T-helper 22 cell (primary cell): ENCODE measurements around the gene CCND2.

ENCODE experiments used
- DNase-seq: peaks from one replicate; pipeline ENCODE4 v3.0.0-alpha.2; 2020; ENCODE audit warnings: low read depth

The CCND2 gene

DNA sequence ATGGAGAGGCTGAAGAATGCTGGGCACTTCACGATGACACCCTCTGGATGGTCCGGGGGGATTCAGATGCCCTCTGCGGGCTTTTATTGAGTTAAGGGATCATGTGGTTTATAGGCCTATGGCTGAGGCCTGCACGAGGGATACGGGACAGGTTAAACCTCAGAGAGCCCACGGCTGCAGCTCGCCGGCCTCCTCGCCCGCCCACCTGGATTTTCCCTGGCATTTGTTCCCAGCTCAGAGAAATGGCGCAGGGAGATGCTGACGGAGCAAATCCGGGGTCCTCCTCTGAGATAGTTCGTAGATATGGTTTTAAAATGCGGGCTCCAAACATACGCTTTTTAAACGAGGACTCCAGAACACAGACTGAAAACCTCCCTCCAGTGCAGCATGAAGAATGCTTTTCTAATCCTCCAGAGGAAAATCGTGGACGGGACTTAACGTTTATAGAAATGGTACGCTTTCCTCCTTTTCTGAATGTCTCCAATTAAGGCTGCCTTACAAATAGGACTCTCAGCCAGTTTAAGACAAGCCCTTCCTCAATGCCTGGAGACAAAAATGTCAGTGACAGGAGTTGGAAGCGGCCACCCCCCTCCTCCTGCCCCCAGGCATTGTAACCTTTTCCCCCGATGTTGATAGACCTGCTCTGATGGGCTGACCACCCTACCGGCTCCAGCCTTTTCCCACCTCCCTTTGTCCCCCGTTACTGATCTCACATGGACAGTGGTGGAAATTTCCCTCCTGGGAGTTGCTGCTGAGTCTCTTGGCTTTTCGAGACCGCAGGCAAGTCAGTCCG lies 16.6 kb downstream of the CCND2 start:
- DNase-seq = no peak

DNA sequence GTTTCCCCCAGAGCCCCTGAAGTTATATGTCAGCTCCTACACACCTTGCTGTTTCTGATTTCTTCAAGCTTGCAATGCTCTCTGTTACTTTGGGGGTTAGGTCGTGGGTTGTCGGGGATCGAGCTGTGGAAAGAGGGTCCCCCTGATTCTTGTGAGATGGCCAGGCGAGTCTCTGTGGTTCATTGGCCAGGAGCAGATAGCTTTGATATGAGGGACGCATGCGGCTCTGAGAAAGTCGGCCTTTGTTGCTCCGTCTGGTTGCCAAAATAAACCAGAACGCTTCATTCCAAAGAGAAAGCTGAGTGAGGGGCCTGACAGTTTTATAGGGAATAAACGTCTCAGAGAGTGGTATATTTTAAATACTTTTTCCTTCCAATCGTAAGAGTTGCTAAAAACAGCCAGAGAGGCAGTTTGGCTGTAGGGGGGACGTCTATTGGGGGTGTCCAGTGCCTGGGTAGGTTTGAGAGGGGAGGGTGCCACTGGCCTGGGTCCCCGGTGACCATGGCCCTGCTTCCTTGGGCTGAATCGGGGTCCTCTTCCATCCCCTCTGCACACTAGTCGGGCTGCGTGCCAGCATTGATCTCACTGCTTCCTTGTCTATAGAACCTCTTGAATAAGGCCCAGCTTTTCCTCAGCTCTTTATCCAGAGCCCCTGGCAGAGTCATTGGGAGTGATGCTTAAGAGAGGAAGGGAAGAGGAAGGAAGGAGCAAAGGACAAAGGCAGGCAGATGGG lies 18.9 kb downstream of the CCND2 start:
- DNase-seq = no peak

DNA sequence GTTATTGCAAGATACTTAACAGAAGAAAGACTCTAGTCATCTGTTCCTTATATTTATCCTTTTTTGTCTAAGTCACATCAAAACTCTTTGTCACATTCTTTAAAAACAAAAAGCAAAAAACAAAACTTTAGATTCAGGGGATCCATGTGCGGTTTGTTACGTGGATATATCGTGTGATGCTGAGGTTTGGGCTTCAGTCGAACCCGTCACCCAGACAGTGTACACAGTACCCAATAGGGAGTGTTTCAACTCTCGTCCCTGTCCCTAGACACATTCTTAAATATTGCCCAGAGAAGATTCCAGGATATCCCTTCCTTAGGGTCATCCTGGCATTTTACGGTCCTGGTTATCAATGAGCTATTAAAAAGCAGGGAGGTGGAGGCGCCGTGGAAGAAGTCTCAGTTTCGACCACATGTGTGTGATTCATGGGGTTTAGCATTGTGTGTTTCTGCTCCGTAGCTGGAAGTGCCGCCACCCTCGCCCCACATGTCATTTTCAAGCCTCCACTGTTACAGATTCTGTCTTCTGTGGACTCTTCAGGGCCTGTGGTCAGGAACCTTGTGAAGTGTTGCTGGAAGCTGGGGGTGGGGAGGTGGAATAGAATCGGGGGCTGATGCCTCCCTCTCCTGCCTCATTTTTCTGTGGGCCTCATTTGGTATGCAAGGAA lies 19.9 kb downstream of the CCND2 start:
- no peak for DNase-seq

DNA sequence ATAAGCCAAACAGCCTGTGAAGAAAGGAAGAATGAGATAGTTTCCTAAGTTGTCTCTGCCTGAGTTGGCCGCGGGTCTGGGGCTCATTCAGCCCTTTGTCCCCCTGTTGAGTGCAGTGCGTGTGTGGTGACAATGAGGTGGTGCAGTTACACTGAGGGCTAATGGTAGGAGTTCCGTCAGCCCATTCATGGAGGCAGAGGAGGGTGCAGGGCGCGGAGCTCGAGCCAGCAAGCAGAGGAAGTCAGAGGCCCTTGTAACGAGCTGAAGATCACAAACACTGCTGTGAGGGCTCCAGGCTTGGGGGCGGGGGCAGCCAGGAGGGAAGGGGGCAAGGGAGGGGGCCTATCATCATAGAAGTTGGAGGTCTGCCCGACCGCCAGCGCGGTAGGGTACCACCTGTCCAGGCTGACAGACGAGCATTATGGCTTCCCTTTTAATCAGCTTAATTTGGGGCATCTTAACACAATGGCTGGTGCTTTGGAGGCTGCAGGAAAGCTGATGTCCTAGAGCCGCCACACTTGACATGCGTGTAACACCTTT lies 20.5 kb downstream of the CCND2 start:
- DNase-seq = no peak

DNA sequence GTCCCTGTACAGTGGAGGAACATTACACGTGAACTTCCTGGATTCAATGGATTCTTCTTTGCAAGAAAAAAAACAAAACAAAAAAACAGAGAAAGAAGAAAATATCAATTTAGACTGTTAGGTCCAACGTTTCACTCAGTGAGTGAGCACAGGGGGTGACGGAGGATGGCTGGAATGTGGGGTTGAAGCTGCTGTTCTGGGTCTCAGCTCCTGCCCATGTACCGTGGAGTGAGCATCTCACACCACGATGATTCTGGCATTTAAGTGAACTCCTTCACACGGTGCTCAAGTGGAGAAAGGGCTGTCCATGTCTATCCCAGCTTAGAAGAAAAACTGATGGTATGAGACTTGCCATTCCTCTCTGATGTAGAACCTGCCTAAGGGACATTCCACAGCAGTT lies 23.2 kb downstream of the CCND2 start:
- no peak for DNase-seq

DNA sequence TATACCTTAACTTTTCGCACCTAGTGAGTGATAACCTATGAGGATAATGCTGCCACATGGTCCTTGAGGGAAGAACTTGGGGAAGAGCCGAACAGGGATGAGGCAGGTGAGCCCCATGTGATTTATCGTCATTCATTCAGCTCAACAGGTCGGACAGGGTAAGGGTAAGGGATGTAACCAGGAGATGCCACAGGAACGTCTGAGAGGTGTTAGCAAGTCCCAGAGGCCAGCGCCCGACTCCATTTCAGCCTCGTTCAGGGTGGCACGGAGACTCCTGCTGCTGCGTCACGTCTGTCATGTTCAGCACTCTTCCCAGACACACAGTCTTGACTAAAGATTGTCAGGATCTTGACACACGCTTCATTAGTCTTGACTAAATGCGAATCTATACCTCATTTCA lies 24.1 kb downstream of the CCND2 start:
- DNase-seq = no peak

DNA sequence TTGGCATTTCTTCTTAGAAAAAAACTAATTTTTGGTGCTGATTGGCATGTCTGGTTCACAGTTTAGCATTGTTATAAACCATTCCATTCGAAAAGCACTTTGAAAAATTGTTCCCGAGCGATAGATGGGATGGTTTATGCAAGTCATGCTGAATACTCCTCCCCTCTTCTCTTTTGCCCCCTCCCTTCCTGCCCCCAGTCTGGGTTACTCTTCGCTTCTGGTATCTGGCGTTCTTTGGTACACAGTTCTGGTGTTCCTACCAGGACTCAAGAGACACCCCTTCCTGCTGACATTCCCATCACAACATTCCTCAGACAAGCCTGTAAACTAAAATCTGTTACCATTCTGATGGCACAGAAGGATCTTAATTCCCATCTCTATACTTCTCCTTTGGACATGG lies 27.3 kb downstream of the CCND2 start:
- no peak for DNase-seq

DNA sequence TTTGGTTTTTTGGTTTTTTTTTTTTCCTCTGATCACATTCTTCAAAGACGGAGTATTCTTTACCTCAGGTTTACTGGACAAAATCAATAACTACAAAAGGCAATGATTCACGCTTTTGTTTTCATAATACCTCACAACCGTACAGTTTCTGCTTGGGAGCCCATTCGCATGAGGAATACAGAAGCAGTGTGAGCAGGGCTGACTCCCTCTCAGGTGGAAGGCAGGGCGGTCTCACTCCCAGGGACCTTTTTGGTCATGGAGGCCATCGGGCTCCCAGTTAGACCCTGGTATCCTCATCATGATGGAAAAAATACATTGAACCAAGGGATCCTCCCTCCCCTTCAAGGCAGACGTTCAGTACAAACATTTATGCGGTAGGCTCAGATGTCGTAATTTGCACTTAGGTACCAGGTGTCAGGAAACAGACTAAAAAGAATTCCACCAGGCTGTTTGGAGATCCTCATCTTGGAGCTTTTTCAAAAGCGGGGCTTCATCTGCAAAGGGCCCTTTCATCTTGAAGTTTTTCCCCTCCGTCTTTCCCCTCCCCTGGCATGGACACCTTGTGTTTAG lies 28.5 kb downstream of the CCND2 start:
- no peak for DNase-seq

DNA sequence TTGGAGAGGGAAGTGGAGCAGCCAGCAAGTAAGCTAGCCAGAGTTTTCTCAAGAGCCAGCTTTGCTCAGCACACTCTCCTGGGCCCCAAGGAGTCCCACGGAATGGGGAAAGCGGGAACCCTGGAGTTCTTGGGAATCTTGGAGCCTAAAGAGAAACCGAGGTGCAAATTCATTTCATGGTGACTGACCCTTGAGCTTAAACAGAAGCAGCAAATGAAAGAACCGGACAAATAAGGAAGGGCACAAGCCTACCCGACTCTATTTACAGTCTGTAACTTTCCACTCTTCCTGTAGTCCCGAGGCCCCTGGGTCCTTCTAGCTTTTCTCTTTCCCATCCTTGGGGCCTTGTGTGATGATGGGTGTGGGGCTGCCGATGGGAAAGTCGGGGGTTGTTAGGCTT lies 29.3 kb downstream of the CCND2 start:
- DNase-seq = no peak

DNA sequence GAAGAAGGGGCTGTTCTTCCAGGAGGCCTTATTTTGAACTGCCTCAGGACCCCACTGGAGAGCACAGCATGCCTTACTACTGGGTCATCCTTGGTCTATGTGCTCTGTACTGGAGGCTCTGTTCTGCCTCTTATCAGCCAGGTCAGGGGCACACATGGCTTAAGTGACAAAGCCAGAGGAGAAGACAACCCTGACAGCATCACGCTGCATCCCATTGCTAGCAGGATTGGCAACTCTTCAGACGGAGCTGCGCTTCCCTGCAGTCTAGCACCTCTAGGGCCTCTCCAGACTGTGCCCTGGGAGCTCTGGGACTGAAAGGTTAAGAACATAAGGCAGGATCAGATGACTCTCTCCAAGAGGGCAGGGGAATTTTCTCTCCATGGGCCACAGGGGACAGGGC lies 30.2 kb downstream of the CCND2 start:
- no peak for DNase-seq

DNA sequence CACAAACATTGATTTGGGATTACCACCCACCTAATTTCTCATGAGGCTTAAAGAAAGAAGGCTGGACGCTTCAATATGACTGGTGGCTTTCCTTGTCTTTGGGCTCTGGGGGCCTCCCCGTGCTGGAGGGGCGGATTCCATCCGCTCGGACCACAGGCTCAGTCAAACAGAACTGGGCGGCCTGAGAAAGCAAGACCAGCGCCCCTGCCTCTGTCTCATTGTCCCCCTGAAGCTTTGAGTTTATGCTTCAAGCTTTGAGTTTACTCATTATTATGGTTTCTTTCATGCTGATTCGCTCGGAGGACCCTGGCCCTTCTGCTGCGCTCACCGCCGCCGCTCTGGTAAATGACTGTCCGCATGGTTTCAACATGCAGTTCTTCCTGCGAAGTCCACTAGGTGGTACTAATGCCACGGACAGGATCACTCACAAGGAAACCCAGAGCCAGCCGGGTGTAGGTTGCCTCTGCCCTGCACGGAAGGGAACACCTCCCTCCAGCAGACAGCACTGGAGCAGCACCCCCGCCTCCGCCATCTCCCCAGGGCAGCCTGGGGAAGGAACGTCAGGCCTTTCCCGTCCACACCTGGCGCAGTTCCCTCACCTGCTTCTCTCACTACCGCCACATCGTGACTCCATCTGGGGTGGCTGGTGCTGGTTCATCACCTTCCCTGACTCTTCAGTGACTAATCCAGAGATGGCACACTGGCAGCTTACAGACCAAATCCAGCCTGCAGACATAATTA lies 34.2 kb downstream of the CCND2 start:
- no peak for DNase-seq

DNA sequence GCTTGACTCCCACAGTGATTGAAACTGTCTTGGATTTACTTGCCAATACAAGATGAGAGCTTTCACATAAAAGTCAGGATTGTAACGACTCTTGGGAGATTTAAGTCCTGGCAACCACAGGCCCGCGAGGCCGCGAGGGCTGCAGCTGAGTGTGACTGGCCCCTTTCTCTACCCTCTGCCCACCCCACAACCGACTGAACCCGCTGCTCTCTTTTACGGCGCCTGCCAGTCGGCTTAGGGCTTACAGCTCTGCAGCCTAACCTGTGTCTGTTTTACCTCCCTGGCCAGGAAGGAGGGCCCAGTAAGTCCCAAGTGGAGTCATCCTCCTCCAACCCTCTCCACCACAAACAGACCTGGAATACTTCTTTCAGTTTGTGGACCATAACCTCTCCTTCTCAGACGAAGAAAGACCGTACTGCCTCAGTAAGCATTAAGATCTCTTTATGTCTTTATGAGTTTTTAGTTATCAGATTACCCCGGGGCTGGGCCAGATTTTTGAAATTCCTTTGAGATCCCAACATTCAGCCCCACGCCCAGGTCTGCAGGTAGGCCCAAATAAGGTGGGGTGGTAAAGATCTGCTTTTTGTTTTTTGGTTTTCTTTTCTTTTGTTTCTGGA lies 34.9 kb downstream of the CCND2 start:
- no peak for DNase-seq

DNA sequence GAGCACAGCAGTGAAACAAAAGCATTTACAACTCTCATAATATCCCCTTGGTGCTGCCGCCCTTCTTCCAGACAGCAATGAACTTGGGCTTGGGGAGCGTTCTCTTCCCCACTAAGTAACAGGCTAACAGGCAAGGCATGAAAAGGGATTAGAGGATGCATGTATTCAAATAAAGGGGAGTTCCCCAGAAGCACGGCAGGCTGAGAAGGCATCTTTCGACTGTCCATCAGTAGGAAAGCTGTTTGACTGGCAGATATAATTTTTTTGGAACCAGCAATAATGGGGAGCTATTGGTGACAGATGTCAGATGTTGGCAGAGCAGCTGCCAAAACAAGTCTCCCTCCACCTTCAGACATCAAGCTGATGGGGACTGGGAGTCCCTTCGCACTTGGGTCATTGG lies 38.2 kb downstream of the CCND2 start:
- no peak for DNase-seq

DNA sequence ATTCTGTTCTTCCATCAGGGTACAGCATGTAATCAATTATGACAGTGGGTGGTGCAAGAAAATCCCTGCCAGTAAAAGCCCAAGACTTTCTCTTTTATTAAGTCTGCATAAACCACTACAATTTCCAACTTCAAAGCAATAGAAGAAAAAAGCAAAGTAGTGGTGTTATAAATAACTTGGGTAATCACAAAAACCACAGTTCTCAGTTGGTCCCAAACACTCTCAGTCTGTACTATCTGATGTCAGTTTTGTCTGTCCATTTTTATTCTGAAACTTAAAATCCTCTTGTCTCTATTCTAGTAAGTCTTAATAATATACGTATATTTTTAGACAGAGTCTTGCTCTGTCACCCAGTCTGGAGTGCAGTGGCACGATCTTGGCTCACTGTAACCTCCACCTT lies 38.7 kb downstream of the CCND2 start:
- no peak for DNase-seq

DNA sequence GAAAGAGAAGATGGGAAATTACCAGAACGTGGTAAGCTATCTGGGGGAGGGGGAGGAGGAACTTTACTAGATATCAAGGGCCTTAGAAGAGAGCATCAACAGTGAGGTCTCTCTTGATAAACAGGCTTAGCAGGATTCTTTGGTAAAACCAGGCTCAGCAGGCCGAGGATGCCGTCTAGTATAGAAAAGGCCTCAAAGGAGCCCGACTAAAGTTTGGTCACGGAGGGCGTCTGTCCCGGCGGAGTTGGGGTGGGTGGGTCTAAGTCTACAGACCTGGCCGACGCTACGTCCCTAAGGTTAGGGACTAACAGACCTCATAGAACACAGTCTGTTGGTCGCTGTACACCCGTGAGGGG lies 46.9 kb downstream of the CCND2 start:
- no peak for DNase-seq

DNA sequence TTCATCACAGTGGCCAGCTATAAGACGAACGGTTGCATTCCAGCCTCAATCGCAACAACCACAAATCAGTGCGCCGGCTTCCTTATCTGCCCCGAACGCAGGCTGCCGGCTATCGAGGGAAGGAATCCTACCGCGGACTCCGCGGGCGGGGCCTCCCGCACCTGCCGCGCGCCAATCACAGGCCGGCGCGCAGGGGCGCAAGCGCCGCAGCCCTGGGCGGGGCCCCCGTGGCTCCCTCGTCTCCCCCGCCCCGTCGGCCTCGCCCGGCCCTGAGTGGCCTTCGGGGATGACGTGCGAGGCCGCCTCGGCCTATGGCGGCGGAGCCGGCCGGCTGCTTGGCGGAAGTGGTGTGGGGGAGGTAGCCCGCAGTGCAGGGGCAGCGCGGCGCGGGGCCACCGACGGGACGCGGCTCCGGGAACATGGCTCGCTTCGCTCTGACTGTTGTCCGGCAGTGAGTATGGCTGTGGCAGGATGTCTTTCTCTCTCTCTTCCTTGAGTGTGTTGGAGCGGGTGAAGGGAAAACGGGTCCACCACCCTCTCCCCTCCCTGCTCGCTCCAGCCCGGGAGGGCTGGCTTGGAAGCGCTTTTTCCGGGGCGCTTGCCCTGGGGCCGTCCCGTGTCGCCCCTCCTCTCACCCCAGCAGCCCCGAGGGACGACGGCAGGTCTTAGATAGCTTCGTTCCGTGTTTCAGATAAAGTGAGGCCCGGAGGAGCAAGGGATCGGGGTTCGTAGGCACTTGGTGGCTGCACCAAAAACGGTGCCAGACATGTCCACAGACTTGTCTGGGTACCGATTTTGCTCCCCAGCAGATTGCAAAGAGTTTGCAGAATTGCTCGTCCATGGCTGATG lies 47.5 kb downstream of the CCND2 start, which contains the start of gene TIGAR:
TIGAR (plus strand) TSS at position 361 of the 849 bp plus-strand sequence; CDS start at position 420, 59 bp downstream.
- DNase-seq = peak; percentile 88

DNA sequence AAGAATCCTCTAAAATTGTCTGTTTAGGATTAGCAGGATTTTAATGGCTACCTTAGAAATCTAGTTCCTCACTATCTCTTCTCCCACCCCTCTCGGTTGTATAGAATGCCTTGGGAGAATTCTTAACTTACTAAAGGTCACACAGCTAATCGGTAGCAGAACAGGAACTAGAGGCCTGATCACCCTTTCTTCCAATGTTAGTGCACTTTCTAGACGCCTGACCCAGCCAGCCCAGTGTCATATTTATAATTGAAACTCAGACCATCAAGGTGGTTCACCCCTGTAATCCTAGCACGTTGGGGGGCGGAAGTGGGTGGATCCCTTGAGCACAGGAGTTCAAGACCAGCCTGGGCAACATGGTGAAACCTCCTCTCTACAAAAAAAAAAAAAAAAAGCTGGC lies 49.2 kb downstream of the CCND2 start:
- DNase-seq = no peak
